Amniotic epithelial cell (primary cell): ENCODE results near the gene PAX7.
"Not testable (repeated sequence)": the region's sequence is repeated elsewhere in the genome, so short reads cannot be mapped to it uniquely, and the experiment has no call there.

Experiments
- DNase-seq: peaks from one replicate; pipeline ENCODE4 v3.0.0-alpha.2; 2010; ENCODE audit warnings: low read depth

The PAX7 gene

DNA sequence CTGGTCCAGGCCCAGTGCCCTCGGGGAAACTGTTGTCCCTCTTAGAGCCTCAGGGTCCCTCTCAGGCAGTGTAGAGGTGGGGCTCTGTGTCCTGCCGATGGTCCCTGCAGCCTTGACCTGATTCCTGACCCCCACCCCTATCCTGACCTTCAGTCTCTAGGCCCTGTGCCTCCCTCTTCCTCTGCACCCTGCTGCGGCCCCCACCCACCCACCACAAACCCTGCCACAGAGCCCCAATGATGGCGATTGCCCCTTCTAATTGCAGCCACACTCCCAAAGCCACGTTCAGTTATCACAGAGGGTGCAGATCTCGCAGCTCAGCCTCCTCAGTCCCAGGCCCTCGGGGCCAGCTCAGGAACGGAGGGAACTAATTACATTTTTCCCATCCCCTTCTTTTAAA is 99.7 kb downstream of the PAX7 start:
- DNase-seq: no peak

GRCh38 chr1:18731148-18731547 is 100.5 kb downstream of the PAX7 start:
- no peak for DNase-seq

GRCh38 chr1:18731591-18732235 is 101.1 kb downstream of the PAX7 start:
- no peak for DNase-seq

DNA sequence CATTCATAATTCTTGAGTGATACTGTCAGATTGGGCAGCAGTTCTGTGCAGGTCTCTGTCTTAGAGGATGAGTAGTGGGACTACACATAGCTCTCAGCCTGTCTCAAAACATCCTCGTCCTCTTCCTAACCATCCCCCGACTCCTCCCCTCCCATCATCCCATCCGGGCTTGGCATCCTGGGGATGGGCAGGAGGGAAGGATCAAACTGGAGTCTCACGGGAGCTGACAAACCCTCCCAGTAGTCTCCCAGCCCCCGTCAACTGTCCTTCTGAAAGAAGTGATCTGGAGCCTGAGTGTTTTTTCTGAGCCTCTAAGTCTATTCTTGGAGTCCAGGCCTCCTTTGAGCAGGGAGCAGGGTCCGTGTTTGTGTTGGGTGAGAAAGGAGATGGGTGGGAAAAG is 102.0 kb downstream of the PAX7 start:
- no peak for DNase-seq

- no peak for DNase-seq
Observed at GRCh38 chr1:18734001-18734400, 103.4 kb downstream of the PAX7 start.

- DNase-seq: no peak
Observed at GRCh38 chr1:18734461-18735223, 104.0 kb downstream of the PAX7 start.

DNA sequence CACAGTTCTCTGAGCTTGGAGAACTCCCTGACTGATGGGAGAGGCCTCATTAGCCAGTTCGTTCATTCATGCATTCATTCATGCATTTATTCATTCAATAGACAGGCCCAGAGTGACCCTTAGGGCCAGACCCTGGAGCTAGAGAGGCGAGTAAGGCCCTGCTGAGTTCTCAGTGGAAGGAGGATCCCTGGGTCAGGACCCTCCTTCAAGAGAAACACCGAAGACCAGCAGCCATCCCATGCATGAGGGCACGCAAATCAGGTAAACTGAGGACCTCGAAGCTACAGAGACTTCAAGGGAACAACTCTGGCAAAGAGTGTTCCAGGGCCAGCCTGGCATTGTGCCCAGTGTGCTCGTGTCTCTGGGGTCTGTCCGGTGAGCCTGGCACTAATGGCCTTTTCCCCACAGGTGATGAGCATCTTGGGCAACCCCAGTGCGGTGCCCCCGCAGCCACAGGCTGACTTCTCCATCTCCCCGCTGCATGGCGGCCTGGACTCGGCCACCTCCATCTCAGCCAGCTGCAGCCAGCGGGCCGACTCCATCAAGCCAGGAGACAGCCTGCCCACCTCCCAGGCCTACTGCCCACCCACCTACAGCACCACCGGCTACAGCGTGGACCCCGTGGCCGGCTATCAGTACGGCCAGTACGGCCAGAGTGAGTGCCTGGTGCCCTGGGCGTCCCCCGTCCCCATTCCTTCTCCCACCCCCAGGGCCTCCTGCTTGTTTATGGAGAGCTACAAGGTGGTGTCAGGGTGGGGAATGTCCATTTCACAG is 104.8 kb downstream of the PAX7 start:
- no peak for DNase-seq

DNA sequence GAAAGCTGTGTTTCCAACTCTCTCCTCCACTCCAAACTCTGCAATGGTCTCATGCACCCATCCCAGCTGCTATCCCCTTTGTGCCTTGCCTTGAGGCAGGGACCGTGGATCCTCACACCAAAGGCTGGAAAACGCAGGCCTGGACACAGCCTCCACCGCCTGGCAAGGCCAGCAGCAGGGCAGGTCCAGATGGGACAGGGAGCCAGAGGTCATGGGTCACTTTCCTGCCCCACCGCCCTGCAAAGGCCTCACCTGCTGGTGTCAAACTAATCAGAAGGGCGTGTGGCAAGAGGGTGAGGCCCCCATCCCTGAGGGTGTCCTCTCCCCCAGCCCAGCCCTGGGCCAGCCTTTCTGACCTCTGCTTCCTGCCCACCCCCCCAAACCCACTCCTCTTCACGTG is 106.3 kb downstream of the PAX7 start:
- DNase-seq: no peak

GRCh38 chr1:18738126-18738525 is 107.5 kb downstream of the PAX7 start:
- DNase-seq: no peak

DNA sequence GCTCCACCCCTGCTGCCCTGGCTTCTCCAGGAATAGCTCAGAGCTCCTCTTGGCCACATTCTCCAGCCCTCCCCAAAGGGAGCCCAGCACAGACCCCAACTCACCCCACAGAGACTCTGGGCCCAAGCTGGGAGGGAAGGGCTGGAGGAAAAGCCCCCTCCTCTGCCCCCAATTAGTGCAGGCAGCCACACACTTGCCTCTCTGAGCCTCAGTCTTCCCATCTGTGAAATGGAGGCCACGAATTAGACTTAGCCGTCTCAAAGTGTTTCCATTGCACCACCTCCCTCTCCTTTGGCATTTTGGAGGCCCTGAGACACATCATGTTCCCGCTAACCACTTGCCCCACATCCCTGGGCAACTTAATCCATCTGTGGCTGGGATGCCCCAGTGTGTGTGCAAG is 108.0 kb downstream of the PAX7 start:
- no peak for DNase-seq

DNA sequence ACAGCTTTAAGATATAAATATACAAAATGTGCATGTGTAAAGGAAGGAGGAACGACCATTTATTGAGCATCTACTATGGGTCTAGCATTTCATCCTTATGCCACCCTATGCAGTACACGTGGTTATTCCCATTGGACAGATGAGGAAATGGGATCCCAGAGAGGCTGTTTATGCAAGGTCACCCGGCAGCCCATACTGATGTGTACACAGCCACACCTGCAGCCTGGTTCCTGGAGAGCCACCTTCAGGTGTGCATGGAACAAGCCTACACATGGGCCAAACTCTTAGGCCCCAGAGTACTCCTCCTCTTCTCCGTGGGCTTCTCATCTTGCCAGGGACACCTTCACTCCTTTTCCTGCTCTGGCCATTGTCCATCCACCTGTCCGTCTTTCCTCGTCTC is 108.8 kb downstream of the PAX7 start:
- DNase-seq: no peak

GRCh38 chr1:18739897-18740296 is 109.3 kb downstream of the PAX7 start:
- DNase-seq: no peak

- DNase-seq: no peak
Observed at GRCh38 chr1:18740617-18741016, 110.0 kb downstream of the PAX7 start.

DNA sequence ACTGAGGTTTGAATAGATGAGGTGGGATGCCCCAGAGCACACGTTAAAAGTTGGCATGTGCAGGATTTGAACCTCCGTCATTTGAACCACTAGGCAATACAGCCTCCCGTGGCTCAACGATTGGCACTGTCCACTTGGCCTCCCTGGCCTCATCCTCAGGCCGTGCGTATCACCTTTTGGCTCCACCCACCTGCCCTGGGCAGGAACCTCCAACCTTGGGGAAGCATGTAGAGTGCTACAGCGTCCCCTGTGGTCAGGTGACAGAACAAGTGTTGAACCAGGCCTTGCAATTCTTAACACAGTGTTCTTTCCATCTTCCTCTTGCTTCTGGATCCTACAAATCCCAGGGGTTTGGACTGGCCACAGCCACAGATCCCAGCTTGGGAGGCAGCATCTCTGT is 112.6 kb downstream of the PAX7 start:
- no peak for DNase-seq

GRCh38 chr1:18744381-18744780 is 113.7 kb downstream of the PAX7 start:
- not testable (repeated sequence) for DNase-seq

DNA sequence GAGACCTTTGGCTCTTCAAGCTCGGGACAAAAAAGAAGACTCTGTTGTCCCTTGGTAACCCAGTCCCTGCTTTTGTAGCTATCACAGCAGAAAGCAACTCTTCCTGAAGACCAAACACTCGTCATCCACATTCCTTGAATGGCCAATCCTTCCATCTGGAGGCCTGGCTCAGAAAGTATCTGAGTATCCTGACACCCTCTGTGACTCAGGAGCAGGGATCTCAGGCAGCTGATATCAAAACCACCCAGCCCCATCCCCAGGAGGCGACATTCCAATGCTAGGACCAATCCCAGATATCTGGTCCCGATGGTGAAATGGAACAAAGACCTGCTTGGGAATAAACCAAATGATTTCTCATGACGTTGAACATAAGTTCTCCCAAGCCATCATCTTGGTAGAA is 116.3 kb downstream of the PAX7 start:
- no peak for DNase-seq

- no peak for DNase-seq
Observed at GRCh38 chr1:18747671-18748070, 117.0 kb downstream of the PAX7 start.

DNA sequence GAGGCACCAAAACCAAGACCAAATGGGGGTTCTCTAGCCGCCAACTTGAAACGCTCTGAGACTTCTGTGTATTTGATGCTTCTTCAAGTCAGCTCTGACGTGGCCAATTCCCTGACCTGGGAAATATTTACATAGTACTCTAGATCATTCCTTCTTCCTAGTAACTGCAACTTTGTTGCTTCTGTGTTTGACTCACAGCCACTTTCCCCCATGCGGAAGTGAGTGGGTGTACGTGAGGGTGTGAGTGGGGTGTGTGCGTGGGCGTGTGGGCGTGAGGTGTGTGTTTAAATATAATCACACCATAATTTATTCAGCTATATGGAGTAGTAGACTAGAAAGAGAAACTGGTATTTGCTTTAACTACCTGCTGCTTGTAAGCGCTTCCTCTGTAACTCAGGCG is 117.8 kb downstream of the PAX7 start:
- no peak for DNase-seq

- no peak for DNase-seq
Observed at GRCh38 chr1:18749569-18749968, 118.9 kb downstream of the PAX7 start.

- no peak for DNase-seq
Observed at GRCh38 chr1:18750600-18750999, 120.0 kb downstream of the PAX7 start.

- DNase-seq: no peak
Observed at GRCh38 chr1:18751425-18751824, 120.8 kb downstream of the PAX7 start.

GRCh38 chr1:18752409-18752808 is 121.8 kb downstream of the PAX7 start:
- DNase-seq: no peak

DNA sequence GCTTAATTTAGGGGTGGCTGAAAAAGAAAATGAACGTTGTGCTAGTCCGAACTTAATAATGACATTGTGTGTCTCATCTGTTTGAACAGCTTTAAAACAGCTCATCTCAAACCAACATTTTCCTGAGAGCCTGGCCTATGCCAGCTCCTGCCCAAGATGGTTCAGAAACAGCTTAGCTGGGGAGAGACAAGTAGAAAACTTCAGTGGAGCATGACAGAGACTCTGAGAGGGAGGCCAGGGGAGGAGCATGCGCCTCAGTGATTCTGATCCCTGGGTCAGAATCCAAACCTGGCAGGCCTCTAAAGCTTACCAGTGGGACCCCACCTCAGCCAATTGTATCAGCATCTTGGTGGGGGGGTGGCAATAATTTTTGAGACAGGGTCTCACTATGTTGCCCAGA is 129.5 kb downstream of the PAX7 start:
- no peak for DNase-seq
